Ramos (cell line): ENCODE measurements around the gene RCC1.
"Not testable (repeated sequence)": the region's sequence is repeated elsewhere in the genome, so short reads cannot be mapped to it uniquely, and the experiment has no call there.

Experiments used
- in situ Hi-C: fragments of 300-500 bp; cut with MboI; formaldehyde crosslinking; loops from one replicate; pipeline ENCODE4 v1.14.3; 2022; ENCODE audit warnings: low sequenced_read_pairs; ENCODE audit not compliant: unreplicated experiment

RCC1 gene

DNA sequence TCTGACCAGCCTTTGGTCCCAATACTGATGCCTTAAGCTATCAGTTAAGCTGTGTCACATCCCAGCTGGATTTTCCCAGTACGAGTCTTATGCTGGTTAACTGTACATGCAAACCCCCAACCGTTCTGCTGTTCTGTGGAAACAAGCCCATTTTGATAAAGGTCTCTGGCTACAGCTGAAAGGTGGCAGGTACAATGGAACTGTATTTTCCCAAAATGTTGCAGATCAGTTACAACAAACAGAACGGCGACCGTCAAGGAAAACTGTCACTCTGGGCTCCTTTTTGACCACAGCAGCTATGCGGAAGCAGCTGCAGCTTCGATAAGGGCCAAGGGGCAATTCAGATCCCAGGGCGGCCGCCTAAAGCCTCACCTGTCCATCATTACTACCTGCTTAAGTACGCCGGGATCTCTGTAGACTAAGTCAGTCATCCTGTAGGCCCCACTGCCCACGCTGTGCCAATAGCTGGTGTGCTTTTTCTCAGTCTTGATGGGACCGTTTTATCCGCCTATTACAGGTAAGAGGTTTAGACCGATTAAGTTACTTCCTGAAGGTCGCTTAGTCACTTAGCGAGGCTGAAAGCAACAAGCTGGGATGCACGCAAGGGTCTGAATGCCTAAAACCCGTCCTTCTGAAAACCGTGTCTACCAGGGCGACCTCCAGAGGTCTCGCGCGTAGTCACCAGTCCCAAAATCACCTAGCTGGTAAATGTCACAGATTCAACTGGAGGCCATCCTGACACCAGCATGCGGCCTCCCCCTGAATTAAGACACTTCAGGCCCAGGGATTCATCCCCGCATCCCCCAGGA lies 75.1 kb downstream of the RCC1 start:
- in situ Hi-C loops = no loop called here

- in situ Hi-C loops = no loop called here
Measured at GRCh38 chr1:28581531-28582247, 75.8 kb downstream of the RCC1 start.

DNA sequence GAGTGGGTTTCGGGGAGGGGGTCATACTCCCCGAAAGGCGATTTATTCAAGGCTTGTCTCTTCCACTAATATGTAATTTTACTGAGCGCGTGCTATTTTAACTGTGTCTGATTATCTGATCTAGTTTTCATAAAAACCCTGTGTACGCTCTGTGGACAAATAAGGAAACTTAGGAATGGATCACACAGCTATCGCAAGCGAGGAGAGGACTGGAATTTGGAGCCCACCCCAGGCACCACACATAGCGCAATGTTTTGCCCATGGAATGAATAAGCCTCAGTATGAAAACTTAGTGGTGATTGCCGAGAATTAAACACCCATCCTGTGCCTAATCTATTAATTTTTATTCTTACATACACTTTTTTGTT lies 76.4 kb downstream of the RCC1 start:
- in situ Hi-C loops = no loop called here

DNA sequence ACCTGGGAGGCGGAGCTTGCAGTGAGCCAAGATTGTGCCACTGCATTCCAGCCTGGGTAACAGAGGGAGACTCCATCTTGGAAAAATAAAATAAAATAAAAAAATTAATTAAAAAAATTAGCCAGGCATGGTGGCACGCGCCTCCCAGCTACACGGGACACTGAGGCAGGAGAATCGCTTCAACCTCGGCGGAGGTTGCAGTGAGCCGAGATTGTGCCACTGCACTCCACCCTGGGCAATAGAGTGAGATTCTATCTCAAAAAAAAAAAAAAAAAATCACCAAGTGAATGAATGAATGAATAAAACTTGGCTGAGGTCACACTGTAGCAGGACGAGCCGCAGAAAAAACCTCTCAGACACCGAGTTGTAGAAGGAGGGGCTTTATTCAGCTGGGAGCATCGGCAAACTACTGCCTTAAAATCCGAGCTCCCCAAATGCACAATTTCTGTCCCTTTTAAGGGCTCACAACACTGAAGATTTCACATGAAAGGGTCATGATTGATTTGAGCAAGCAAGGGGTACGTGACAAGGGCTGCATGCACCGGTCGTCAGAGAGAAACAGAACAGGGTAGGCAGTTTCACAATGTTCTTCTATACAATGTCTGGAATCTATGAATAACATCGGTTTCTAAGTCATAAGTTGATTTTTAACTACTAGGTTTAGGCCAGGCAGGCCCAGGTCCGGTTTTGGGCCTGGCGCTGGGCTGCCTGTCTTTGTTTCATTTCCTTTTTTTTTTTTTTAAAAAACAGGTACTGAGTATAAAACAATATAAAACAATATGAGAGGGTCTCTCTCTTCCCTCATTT lies 80.9 kb downstream of the RCC1 start:
- in situ Hi-C loops = not testable (repeated sequence)
